GM19397 (cell line): Measurements from ENCODE around the gene SON.
"Not testable (repeated sequence)": the region's sequence is repeated elsewhere in the genome, so short reads cannot be mapped to it uniquely, and the experiment has no call there.

Source experiments
- ATAC-seq: cut with Tn5 transposase; IDR thresholded peaks from one replicate; pipeline ENCODE4 v1.9.1; 2021; ENCODE audit warnings: mild to moderate bottlenecking, moderate library complexity; ENCODE audit not compliant: unreplicated experiment

The SON gene

DNA sequence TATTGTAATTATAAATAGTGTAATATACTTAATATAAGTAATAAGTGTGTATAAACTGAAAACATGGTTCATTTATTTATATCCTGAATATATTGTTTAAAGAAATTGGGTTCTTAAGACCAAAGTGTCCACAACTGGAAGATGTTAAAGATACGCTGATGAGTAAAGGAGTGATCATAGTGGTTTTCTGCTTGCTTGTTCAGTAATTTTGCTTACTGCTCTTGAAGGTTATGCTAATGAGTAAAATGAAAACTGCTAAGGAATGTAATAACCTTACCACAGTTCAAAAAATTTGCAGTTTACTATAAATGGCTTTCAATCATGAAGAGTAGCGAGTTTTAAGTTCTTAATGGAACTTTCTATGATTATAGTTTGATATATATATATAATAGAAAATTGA lies 23.7 kb downstream of the SON start:
- ATAC-seq: no peak

DNA sequence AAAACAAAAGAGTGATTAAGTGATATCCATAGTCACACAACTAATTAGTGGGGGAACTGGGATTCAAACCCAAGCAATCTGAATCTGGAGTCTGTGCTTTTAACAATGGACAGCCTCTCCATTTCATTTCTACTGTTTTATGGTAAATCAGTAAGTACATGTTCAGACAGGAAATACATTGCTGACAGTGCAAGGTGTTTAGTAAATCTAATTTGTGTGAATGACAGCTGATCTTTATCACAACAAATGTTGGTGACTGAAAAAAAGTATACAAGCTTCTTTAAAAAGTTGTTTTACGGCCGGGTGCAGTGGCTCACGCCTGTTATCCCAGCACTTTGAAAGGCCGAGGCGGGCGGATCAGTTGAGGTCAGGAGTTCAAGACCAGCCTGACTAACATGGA lies 25.1 kb downstream of the SON start:
- ATAC-seq: no peak

DNA sequence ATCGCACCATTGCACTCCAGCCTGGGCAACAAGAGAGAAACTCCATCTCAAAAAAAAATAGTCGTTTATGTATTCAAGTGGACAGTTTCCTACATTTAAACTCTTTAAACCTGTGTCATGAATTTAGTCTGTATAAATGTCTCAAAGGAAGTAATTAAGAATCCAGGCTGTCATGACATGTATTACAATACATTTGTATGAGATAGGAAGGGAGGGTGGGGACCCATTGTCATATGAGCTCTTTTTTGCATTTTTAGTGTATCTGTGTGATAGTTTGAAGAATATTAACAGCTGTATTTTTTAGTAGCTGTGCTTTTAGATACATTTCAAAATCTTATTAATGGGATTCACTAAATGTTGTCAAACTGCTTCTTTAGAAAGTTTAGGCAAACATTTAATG lies 25.6 kb downstream of the SON start:
- ATAC-seq: no peak

DNA sequence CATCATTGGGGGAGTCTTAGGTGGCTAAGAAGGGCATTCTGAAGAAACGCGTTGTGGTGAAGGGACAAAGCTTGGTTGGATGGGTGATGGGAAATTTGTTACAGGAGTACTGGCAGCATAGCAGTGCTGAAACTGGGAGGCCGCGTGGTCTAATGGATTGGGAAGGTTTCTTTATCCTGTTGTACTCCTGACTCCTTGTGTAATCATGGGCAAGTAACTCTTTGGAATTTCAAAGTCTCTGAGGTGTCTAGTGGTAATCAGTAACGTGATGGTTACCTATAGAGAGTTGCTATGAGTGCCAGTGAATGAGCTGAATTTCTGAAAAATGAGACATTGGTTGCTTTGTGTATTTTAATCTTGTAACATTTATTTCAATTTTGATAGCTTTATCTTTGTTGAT lies 27.2 kb downstream of the SON start:
- ATAC-seq: no peak

DNA sequence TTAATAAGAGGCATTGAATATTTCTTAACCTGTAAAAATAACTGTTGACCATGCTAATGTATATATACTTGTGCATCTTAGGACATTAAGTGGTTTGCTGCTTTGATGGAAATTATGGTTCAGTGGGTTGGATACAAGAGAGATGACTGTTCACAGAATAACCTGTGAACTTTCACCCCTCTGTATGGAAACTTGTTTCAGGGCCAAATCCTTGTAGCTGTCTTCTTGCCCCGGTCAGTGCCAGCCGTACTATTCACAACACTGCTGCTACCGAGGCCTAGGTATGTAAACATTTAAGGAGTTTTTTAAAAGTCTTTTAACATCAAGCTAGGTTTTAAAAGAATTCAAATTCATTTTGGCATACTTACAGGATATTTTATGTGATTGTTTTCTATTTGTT lies 29.5 kb downstream of the SON start:
- ATAC-seq: no peak

DNA sequence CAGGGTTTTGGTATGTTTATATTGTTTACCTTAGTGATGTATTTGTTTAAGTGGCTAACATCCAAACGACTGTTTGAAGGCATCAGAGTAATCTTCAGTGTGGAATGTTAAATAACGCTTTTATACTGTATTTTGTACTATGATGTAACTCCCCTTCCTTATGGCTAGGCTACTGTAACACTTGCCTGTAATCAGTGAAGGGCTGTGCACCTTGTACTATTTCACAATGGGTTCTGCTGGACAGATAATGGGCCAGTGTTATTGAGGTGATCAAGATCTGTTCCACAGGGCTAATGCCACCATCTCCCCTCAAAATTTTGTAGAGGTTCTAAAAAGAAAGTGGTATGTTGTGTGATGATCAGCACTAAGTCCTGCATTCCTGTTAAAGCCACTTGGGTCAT lies 33.9 kb downstream of the SON start:
- ATAC-seq: not testable (repeated sequence)

DNA sequence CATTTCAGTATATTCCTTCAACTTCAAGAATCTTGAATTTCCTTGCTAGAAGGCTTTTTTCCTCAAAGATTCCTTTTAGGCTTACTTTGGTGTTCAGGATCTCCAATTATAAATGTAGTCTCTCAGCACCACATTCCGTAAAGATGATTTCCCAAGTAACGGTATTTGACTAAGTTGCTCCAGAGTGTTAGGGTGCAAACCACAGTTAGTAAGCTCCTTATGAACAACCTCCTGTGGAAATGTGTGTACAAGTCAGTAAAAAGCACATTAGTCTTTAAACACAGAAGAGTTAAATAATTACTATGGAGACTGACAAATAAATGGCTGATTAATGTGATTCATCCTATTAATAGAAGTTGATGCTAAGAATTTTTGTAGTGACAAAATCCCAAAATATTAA lies 35.4 kb downstream of the SON start:
- ATAC-seq: no peak

DNA sequence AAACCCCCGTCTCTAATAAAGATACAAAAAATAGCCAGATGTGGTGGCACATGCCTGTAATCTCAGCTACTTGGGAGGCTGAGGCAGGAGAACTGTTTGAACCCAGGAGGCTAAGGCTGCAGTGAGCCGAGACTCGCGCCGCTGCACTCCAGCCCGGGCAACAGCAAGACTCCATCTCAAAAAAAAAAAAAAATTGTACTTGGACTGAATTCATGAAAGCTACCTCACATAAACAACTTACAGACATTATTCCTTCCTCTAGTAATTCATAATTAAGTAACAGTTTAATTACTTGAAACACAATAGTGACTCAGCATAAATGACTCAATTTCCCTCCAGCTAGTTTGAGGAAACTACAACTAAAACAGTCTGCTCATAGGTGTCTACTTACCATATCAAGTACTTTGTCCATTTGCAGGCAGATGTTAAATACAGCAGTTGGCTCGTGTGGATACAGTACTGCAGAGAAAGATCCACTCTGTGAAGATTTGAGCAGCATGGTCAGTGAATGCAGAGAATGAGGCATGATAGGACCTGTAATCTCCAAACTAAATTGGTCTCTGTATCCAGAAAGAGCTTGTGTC lies 36.2 kb downstream of the SON start:
- ATAC-seq: no peak

DNA sequence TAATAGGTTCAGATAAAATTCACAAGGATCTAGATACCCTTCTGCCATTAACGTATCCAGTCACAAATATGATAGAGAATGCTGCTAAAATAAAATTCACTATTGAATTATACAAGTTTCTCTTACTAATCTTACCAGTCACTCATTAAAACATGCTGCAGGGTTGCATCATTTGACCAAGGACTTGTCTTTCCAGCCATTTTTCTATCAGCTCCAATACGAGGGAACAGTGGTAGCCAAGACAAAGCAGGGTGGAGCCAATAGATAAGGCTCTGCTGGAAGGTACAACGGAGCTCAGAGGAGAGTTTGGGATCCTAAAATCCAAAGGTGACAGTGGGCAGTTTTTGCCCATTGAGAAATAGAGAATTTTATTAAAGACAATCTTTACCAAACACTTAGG lies 41.6 kb downstream of the SON start:
- ATAC-seq: no peak

DNA sequence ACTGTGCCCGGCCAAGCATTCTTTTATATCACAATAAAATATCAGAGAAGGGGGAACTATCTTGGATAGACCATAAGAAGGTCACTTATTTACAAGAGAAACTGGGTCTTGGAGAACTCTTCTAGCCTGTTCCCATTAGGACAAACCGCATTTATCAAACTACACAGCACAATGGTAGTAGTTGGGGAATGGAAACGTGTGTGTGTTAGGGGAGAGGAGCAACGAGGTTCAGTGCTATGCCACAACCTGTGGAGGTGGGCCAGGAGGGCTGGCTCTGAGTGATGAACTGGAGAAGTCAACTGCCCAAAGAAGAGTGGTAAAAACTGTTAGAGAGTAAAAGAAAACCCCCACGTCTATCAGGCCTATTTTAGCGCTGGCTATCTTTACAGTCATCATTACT lies 44.1 kb downstream of the SON start:
- ATAC-seq: no peak

DNA sequence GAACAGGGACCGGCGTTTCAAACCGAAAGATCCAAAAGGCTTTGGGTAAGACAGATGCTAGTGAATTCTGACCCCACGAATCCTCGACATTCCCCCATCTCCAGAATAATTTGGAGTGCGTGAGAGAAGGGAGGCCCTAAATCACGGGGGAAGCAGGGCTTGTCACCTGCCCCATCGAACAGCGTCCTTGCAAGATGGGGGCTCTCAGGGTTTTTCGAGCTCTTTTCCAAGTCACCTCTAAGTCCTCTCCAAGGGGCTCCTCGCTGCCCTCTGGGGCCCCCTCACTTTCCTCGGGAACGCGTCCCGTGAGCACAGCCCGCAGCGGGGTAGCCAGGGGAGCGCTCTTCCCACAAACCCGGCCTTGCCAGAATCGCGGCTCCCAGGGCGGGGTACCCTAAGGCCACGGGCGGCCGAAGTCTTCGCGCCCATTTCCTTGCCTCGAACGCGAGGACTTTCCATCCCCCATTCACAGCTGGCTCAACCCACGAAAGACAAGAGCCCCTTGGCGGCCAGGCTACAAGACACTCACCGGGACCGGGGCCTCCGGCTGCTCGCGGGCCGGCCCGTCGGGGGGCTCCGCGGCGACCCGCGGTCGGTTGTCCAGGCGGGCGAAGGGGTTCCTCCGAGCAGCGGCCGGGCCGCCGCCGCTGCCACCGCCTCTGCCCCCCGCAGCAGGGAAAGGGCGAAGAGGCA lies 45.1 kb downstream of the SON start:
- peak; percentile 50 for ATAC-seq

DNA sequence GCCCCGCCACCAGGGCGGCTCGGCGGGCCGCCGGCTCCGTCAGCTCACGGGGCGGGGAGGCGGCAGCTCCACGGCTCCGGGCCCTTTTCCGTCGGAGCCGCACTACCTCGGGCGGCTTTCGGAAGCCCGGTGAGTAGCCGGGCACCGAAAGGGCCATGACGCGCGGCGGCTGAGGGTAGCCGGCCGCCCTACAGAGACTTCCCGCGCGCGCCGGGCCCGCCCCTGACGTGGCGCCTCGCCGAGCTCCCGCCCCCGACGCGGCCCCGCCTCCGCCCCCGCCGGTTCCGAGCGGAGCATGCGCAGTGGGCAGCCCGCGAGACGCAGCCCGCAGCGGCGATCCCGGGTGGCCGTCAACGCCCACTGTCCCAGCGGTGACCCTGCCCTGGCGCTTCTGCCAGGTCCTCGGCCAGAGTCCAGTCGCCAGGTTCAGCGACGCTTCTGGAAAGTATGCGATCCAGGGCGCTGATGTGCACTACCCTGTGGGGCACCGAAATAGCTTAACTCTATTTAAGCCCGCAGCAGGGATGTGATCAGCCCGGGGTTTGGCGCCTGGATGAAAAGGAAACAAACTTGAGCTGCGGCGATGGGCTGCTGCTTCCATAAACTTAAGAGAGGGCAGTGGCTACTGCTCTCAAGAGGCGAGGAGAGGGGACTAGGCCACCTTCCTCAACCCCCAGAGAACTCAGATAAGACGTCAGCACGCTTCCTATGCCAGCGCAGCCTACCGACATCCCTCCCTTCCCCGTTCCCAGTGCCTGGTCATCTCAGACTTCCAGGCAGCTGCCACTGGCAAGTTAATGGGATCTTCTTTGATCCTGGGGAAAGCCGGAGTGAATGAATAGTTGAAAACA lies 45.9 kb downstream of the SON start, which contains the start of gene DONSON:
Gene DONSON, minus strand, starts transcription at position 200 of the 851 bp plus-strand sequence. Its CDS starts 43 bp downstream, at position 157.
- peak; percentile 88 for ATAC-seq

DNA sequence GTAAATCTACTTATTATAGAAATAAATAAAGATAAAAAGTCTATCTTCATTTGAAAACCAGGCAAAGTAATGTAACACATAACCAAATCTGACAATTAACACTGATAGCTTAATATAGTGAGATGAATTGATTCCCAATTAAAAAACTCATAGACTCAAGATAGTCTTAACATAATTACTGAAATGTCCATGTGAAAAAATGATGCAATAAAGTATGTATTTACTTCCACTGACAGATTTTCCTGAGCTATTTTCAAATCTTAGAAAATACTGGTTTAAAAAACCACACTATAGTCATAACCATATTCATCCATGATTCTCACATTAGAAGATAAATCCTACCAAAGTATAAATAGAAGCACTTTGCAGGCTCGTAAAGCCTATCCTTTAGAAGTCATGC lies 55.2 kb downstream of the SON start:
- ATAC-seq: no peak

DNA sequence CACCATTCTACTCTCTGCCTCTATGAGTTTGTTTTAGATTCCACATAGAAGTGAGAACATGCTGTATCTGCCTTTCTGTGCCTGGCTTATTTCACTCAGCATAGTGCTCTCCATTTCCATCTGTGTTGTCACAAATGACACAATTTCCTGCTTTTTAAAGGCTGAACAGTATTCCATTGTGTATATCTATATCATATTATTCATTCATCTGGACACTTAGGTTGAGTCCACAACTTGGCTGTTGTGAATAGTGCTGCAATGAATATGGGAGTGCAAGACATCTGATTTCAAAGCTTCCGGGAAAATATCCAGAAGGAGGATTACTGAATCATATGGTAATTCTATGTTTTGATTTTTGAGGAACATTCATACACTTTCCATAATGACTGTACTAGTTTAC lies 65.7 kb downstream of the SON start:
- ATAC-seq: no peak

DNA sequence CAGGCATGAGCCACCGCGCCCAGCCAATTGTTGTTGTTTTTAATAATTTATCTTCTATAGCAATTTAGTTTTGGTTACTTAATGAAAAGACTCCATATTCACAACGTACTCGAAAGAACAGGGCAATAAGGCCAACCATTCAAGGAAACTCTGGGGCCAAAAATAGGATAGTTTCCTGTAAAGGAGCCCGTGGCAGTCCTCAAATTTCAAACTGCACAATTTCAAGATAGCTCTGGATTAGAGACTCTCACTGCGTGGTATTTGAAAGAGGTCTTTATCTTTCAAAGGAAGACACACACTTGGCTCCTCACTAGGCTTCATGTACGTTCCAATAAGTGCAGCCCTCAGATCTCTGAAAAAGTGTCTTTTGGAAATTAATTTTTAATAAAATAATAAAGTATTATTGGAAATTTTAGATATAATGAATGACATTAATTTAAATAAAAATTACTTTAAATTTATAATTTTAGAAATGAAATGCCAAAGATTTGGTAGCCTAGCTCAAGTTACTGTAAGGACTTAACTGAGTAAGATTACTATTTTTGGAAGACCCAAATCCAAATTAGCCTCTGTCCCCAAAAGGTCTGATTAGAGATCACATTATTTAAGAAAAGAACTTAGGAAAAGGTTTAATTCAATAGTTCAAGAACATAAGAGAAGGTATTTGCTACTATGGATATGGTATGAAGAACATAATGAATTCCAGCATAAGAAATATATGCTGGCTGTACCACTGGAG lies 68.3 kb downstream of the SON start:
- no peak for ATAC-seq

DNA sequence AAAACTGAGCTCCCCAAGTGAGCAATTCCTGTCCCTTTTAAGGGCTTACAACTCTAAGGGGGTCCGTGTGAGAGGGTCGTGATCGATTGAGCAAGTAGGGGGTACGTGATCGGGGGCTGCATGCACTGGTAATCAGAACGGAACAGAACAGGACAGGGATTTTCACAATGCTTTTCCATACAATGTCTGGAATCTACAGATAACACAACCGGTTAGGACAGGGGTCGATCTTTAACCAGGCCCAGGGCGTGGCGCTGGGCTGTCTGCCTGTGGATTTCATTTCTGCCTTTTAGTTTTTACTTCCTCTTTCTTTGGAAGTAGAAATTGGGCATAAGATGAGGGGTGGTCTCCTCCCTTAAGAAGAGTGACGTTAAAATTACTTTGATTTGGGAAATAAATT lies 74.7 kb downstream of the SON start:
- not testable (repeated sequence) for ATAC-seq

DNA sequence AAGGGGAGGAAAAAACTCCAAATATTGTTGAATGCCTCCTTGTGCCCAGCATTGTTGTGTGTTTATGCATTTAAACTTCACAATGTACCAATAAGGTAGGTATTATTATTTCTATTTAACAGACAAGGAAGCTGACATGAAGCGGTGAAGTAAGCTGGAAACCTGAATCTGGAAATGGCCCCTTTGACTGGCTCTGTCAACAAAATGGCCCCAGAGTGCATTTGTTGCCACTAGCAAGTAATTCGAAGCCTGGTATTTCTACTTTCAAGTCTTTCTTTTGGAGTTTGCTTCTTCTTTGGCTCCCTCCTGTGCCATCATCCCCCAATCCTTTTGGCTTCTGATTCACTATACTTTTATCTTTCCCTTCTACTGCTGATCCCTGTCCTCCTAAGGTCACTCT lies 75.6 kb downstream of the SON start:
- ATAC-seq: no peak

DNA sequence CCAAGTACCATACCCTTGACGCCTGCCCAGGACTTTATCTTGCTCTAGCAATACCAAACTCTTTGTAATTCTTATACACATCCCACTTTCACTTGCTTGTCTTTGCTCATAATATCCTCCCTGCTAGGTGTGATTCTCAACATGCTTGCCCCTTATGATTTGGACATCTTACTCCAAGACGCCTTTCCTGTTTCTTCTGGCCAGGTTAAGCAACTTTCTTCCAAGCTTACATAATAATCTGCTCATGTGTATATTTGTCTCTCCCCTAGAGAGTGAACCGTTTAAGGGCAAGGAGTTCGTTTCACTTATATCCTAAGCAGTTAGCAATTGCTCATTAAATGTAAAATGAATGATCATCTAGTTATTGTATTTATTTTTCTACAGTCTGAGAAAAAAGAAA lies 76.9 kb downstream of the SON start:
- no peak for ATAC-seq

DNA sequence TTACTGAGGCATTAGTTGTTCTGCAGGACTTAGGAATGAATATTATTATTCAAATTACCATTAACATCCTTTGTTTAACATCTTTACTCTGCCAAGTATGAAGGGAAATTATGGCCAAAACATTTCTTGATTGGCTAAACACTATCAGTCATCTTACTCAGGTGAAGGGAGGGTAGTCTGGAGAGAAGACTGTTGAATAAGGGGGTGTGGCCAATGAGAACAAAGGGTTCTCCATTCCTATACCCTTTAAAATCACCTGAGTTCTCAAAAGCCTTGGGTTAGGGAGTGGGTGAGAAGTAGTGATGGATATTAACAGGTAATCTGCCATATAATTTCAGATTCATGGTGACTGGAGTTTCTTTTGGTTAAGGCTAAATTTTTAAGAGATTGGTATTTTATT lies 79.4 kb downstream of the SON start:
- no peak for ATAC-seq

DNA sequence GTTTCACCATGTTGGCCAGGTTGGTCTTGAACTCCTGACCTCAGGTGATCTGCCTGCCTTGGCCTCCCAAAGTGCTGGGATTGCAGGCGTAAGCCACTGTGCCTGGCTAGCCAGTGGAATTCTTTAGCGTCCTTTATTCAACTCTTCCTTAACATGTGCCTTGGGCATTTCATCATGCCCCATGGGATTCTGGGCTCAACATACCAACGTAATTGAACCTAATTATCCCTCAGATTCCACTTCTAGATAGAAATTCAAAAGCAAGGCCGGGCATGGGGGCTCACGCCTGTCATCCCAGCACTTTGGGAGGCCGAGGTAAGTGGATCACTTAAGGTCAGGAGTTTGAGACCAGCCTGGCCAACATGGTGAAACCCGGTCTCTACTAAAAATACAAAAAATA lies 83.3 kb downstream of the SON start:
- ATAC-seq: not testable (repeated sequence)
